Astrocyte (in vitro differentiated cells and primary cell): Measurements from ENCODE around the gene DNMBP. TPM values are rescaled to one million over a fixed set of nuclear protein-coding genes. Genes with fewer than 3 reads are reported as not detected.

Source experiments
- DNase-seq: peaks from one replicate; pipeline ENCODE4 v3.0.0-alpha.2; 2010; ENCODE audit warnings: low read depth
- FAIRE-seq: peaks from 2 replicates; lab custom pipeline; 2011; peaks lifted over from hg19 to GRCh38; lab: Jason Lieb, UNC
- H2AFZ ChIP-seq: 2 replicates; pipeline ENCODE4 v1.6.0; 2012; ENCODE audit warnings: low read depth, low read length, inconsistent platforms
- H3K27ac ChIP-seq: 2 replicates; pipeline ENCODE4 v1.5.1; 2011; ENCODE audit warnings: low read depth, low read length, inconsistent platforms
- H3K27me3 ChIP-seq: 2 replicates; pipeline ENCODE4 v1.6.0; 2011; ENCODE audit warnings: low read length, inconsistent platforms; ENCODE audit not compliant: insufficient read depth
- H3K36me3 ChIP-seq: 2 replicates; pipeline ENCODE4 v1.5.1; 2011; ENCODE audit warnings: low read length, inconsistent platforms; ENCODE audit not compliant: insufficient read depth
- H3K4me1 ChIP-seq: 2 replicates; pipeline ENCODE4 v1.5.1; 2011; ENCODE audit warnings: low read length, inconsistent platforms; ENCODE audit not compliant: insufficient read depth
- H3K4me2 ChIP-seq: 2 replicates; pipeline ENCODE4 v1.6.0; 2012; ENCODE audit warnings: low read length, inconsistent platforms
- H3K4me3 ChIP-seq: 2 replicates; pipeline ENCODE4 v1.5.1; 2011; ENCODE audit warnings: low read depth, mild to moderate bottlenecking, low read length, inconsistent platforms; ENCODE audit not compliant: insufficient read depth
- H3K79me2 ChIP-seq: 2 replicates; pipeline ENCODE4 v1.6.0; 2012; ENCODE audit warnings: mild to moderate bottlenecking, low read length, inconsistent platforms; ENCODE audit not compliant: insufficient read depth
- H3K9ac ChIP-seq: 2 replicates; pipeline ENCODE4 v1.6.0; 2012; ENCODE audit warnings: mild to moderate bottlenecking, low read length, inconsistent platforms
- H3K9me3 ChIP-seq: 2 replicates; pipeline ENCODE4 v1.5.1; 2012; ENCODE audit warnings: low read depth, mild to moderate bottlenecking, low read length, inconsistent platforms; ENCODE audit not compliant: insufficient read depth
- H4K20me1 ChIP-seq: 2 replicates; pipeline ENCODE4 v1.6.0; 2012; ENCODE audit warnings: low read length, inconsistent platforms; ENCODE audit not compliant: insufficient read depth
- H3K27ac Mint-ChIP-seq: one replicate; pipeline ENCODE4 v1.8.0; 2021; ENCODE audit warnings: mild to moderate bottlenecking, mixed read lengths; ENCODE audit not compliant: unreplicated experiment
- H3K27me3 Mint-ChIP-seq: one replicate; pipeline ENCODE4 v1.8.0; 2021; ENCODE audit warnings: low read depth, mixed read lengths; ENCODE audit not compliant: unreplicated experiment
- H3K36me3 Mint-ChIP-seq: one replicate; pipeline ENCODE4 v1.8.0; 2021; ENCODE audit warnings: low read depth, mixed read lengths; ENCODE audit not compliant: unreplicated experiment
- H3K4me1 Mint-ChIP-seq: one replicate; pipeline ENCODE4 v1.8.0; 2021; ENCODE audit warnings: low read depth, mixed read lengths; ENCODE audit not compliant: unreplicated experiment
- H3K4me3 Mint-ChIP-seq: one replicate; pipeline ENCODE4 v1.8.0; 2021; ENCODE audit warnings: mild to moderate bottlenecking, moderate library complexity, mixed read lengths; ENCODE audit not compliant: unreplicated experiment
- H3K9me3 Mint-ChIP-seq: one replicate; pipeline ENCODE4 v1.8.0; 2021; ENCODE audit warnings: mild to moderate bottlenecking, mixed read lengths; ENCODE audit not compliant: unreplicated experiment
- CTCF ChIP-seq: IDR thresholded peaks from 2 replicates; pipeline ENCODE4 v1.5.1; 2011; ENCODE audit warnings: low read depth, mild to moderate bottlenecking, inconsistent platforms, low read length, moderate library complexity; ENCODE audit not compliant: insufficient read depth
- EZH2 ChIP-seq: IDR thresholded peaks from 2 replicates; pipeline ENCODE4 v1.6.1; 2012; ENCODE audit warnings: mild to moderate bottlenecking, low read length, inconsistent platforms; ENCODE audit not compliant: insufficient read depth
- total RNA-seq: library from RNA; stranded (reverse); gene quantifications from 2 replicates; pipeline ENCODE4 v1.2.1, GENCODE V29; 2021

DNMBP gene
- total RNA-seq, 1 donor from 2014 or later = 24.8 TPM

GRCh38 chr10:99996671-99997648, 12.8 kb downstream of the DNMBP start:
- no peak for FAIRE-seq
- Mint-ChIP-seq H3K27ac (peak overlapping the region; percentile 60), H3K4me3 (no peak overlapping the region), H3K27me3 (no peaks in the 10 kb centered on the region), H3K36me3 (peaks cover 5% of the 10 kb centered on the region), H3K9me3 (no peaks in the 10 kb centered on the region), H3K4me1 (peaks cover 32% of the 10 kb centered on the region)
- Histone ChIP-seq H4K20me1 (peaks cover 54% of the 10 kb centered on the region), H3K4me1 (peaks cover 30% of the 10 kb centered on the region), H3K9me3 (no peaks in the 10 kb centered on the region), H3K27ac (peak overlapping the region; percentile 10), H3K79me2 (peaks cover 99% of the 10 kb centered on the region), H2AFZ (no peak overlapping the region), H3K27me3 (no peaks in the 10 kb centered on the region), H3K4me3 (peak overlapping the region; percentile 11), H3K9ac (peak overlapping the region; percentile 52), H3K4me2 (peak overlapping the region; percentile 40), H3K36me3 (peaks cover 16% of the 10 kb centered on the region)
- no peak for TF ChIP-seq CTCF
- no peak for TF ChIP-seq EZH2
- no peak for DNase-seq

- DNase-seq (no peak), FAIRE-seq (no peak)
- H3K4me1 ChIP-seq = peaks cover 30% of the 10 kb centered on the region
- H3K27ac ChIP-seq = no peak overlapping the region
- Mint-ChIP-seq H3K27me3 (no peaks in the 10 kb centered on the region), H3K4me1 (peaks cover 32% of the 10 kb centered on the region), H3K27ac (no peak overlapping the region), H3K4me3 (no peak overlapping the region), H3K9me3 (no peaks in the 10 kb centered on the region), H3K36me3 (peaks cover 5% of the 10 kb centered on the region)
- H3K36me3 ChIP-seq = peaks cover 16% of the 10 kb centered on the region
- no peaks in the 10 kb centered on the region for H3K27me3 ChIP-seq
- H3K9me3 ChIP-seq = no peaks in the 10 kb centered on the region
- H3K9ac ChIP-seq = no peak overlapping the region
- no peak overlapping the region for H3K4me2 ChIP-seq
- H3K79me2 ChIP-seq = peaks cover 99% of the 10 kb centered on the region
- H4K20me1 ChIP-seq = peaks cover 56% of the 10 kb centered on the region
- no peak overlapping the region for H3K4me3 ChIP-seq
- TF ChIP-seq CTCF (no peak), EZH2 (no peak)
- no peak overlapping the region for H2AFZ ChIP-seq
These were observed 14.0 kb downstream of the DNMBP start for GRCh38 chr10:99995713-99996112.

GRCh38 chr10:99995269-99995668, 14.5 kb downstream of the DNMBP start:
- Mint-ChIP-seq H3K4me3 (no peak overlapping the region), H3K9me3 (no peaks in the 10 kb centered on the region), H3K36me3 (peaks cover 5% of the 10 kb centered on the region), H3K27me3 (no peaks in the 10 kb centered on the region), H3K27ac (no peak overlapping the region), H3K4me1 (peaks cover 32% of the 10 kb centered on the region)
- Histone ChIP-seq H3K9me3 (no peaks in the 10 kb centered on the region), H3K27ac (no peak overlapping the region), H3K79me2 (peaks cover 99% of the 10 kb centered on the region), H3K4me3 (no peak overlapping the region), H3K27me3 (no peaks in the 10 kb centered on the region), H2AFZ (no peak overlapping the region), H3K4me1 (peaks cover 30% of the 10 kb centered on the region), H3K4me2 (no peak overlapping the region), H3K36me3 (peaks cover 12% of the 10 kb centered on the region), H3K9ac (no peak overlapping the region), H4K20me1 (peaks cover 53% of the 10 kb centered on the region)
- TF ChIP-seq CTCF (no peak), EZH2 (no peak)
- no peak for FAIRE-seq
- no peak for DNase-seq
